SHP77 treated with DMSO at 0.1 percent for 48 hours (cell line): ENCODE data around the gene MTMR11.
"Not testable (repeated sequence)": the region's sequence is repeated elsewhere in the genome, so short reads cannot be mapped to it uniquely, and the experiment has no call there.

ENCODE experiments used
- DNase-seq: peaks from one replicate; lab custom pipeline; 2025; lab: John Stamatoyannopoulos, UW

Gene MTMR11, protein sequence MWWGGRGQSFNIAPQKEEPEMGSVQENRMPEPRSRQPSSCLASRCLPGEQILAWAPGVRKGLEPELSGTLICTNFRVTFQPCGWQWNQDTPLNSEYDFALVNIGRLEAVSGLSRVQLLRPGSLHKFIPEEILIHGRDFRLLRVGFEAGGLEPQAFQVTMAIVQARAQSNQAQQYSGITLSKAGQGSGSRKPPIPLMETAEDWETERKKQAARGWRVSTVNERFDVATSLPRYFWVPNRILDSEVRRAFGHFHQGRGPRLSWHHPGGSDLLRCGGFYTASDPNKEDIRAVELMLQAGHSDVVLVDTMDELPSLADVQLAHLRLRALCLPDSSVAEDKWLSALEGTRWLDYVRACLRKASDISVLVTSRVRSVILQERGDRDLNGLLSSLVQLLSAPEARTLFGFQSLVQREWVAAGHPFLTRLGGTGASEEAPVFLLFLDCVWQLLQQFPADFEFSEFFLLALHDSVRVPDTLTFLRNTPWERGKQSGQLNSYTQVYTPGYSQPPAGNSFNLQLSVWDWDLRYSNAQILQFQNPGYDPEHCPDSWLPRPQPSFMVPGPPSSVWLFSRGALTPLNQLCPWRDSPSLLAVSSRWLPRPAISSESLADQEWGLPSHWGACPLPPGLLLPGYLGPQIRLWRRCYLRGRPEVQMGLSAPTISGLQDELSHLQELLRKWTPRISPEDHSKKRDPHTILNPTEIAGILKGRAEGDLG

DNA sequence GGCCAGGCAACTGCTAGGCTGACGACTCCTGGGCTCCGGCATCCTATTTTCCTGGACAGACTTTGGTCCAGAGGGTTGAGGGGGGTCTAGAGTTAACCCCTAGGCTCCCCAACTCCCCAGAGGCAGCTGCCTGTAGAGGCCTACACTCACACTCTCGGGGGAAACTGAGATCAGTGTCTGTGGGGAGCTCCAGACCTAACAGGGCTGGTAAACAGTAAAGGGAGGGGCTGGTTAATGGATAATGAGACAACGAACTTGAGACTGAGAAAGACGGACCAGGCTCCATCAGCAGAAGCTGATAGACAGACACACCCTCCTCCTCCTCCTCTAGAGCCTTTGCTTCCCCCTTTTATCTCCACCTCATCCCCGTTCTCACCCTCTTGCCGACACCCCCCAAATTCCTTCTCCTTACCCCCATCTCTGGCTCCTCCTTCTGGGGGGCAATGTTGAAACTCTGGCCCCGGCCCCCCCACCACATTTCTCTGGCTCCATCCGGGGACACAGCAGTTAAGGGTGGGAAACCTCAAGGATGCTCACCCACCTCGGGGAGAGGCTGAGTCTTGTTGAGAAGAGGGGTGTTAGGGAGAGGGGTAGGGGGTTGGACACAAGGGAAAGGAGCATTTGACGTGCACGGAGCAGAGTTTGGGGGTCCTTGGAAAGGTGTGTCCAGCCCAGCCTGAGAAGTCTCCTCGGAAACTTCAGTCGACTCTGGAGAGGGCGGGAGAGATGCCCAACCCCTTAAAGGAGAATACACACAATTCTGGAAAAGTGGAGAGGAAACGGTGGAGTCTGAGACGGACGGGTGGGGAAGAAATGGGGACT, at the start of gene MTMR11:
MTMR11 (minus strand) TSS at position 710 of the 822 bp plus-strand sequence; CDS start at position 478, 232 bp downstream.
- DNase-seq: no peak

DNA sequence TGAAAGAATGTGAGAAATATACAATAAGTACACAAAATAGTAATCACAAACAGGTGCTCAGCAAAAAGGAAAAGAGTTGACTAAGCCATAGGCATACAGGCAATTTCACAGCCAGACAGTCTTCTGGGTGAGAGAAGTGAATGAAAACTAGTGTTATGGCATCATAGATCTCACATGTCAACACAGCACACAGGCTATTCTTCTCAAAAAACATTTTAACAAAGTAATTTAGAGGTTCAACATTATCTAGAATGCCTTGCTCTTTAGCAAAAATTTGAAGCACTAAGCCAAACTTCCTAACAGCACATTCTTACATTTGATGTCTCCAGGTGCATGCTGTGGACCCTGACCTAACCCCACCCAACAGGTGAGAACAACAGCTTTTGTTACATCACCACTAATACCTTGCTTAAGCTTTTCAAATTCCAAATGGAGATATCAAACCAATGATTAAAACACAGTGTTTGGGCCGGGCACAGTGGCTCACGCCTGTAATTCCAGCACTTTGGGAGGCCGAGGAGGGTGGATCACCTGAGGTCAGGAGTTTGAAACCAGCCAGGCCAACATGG, 43.4 kb upstream of the MTMR11 start:
- DNase-seq: no peak

DNA sequence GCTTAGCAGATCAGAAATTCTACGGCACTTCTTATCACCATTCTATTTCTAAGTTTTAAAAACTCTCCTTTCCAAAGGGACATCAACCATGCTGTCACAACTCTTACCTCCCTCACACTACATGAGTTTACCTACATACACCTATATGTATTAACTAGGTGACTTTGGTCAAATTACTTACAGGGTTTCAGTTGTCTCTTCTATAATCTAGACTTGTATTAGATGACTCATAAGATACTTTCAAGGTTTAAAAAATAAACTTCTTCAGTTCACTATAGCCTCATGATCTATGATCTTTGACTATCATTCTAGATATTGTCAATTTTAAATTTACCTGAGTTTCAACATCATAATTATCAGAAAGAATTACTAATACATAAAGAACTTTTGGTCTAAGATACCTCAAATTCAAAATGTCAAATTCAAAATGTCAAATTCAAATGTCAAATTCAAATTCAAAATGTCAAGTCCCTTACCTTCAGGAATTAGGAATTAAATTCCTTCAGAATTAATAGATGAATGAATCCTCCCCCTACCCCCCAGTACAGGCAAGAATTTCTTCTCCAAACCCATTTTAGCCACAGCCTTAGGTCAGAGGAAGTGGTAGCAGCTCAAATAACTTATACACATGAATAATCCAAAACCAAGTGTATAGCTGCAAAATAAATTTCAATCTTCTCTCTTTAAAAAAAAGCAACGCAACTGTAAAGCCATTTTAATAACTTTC, 42.7 kb upstream of the MTMR11 start:
- DNase-seq: no peak

DNA sequence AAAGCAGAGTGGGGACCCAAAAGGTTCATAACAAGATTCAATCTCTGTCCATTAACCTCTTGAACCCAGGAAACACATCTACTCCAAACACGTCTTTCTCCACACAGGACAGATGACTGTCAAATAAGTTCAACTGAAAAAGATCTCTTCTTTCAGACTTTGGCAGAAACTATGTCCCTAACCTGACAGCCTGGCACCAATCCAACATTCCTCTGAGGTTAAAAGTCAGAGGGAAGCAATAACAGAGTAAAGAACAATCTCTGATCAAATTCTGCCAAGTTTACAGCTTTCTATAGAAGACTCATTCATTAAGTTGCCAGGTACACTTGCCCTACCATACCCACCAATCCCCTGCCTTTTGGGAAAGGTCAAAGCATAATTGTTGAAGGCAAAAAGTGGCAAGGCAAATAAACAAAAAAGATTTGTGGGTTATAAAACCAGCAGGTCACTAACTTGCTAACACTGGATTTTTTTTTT, 41.9 kb upstream of the MTMR11 start:
- no peak for DNase-seq

DNA sequence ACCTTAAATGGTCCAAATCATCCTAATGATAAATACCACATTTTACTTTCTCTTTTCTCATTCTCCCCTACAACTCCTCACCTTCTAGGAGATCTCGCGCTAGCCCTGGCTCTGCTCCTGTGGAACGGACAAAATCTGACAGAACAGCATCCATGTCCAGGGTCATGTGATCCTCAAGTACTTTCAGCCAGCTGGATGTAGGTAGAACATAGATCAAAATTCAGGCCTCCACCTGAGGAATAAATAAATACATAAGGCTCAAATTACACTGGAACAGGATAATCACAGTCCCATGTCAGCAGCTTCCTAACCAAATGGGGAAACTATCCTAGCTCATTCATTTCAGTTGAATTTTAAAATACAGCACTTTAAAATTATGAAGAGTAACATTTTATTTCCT, 40.7 kb upstream of the MTMR11 start:
- peak; percentile 68 for DNase-seq

DNA sequence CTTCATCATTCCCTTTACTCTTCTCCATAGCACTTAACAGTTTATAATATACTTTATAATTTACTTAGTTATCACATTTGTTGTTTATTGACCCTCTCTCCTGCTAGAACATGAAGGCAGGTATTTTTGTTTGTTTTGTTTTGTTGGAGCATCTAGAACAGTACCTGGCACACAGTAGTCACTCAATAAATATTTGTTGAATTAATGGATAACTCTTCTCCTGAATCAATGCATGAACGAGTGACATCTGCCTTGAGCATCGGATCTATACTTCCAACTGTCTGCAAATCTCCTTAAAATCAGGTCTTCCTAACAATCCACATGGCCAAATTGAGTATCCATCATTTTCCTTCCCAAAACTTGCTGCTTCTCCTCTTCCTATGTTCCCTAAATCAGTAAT, 35.9 kb upstream of the MTMR11 start:
- no peak for DNase-seq

DNA sequence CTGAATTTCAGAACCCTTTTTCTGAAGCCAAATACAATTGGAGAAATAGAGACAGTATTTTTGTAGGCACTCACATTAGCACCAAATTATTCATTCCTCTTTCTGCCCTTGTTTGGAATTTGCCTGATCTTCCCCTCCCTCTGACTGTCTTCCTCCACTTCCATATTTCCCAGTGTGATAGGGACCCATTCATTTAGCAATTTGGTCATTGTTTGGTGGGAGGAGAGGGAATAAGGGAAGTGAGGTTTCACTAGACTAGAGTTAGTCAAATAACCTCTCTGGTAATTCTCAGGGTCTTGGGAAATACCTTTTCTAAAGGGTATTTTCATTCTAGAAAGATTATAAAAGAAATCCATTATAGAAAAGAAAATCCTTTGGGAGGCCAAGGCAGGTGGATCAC, 31.0 kb upstream of the MTMR11 start:
- DNase-seq: no peak

DNA sequence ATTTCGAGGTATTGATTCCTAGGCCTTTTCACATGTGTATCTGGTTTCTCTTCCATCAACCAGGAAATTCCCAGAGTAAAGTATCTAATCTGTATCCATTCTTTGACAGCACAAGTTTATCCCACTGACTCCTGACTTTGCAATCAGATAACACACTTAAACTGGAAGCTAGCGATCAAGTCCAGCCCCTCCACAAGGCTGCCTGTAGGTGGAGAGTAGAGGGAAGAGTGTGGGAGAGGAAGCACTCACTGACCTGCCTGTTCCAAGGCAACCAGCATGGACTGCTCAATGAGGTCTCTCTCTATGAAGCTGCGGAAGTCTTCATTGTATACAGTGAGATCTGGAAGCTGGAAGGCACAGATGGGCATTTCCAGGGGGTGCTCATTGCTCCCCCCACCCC, 30.4 kb upstream of the MTMR11 start:
- DNase-seq: no peak

DNA sequence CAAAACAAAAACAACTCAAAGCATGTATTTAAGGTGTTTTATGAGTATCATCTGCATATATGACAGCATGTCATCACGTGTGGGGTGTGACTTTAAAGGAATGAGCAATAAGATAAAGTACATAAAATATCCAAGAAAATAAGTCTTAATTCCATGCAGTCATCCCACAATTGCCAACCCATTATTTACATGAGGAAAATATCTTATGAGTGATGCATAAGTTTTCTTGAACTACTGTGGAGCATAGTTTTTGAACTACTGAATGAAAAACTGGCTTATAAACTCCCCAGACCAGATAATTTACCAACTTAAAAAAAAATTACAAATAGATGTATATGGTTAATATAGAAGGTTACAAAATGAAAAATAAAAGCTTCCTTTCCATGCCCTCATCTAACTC, 29.7 kb upstream of the MTMR11 start:
- no peak for DNase-seq

DNA sequence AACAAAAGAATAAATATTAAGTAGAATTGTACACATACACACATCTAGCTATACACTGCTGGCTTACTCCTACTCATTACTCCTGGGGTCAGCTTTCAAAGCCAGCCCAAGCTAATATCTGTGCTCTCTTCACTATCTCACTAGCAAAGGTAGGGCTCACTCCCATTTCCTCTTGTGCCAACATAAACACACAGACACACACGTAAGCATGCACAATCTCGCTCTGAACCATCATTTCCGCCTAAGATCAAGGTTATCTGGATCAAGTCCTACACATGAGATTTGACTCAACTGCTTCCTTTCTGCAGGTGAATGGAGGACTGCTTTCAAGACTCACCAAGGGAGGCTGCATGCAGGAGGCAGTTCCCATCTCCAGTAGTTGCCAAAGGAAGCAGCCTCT, 28.8 kb upstream of the MTMR11 start:
- DNase-seq: no peak

DNA sequence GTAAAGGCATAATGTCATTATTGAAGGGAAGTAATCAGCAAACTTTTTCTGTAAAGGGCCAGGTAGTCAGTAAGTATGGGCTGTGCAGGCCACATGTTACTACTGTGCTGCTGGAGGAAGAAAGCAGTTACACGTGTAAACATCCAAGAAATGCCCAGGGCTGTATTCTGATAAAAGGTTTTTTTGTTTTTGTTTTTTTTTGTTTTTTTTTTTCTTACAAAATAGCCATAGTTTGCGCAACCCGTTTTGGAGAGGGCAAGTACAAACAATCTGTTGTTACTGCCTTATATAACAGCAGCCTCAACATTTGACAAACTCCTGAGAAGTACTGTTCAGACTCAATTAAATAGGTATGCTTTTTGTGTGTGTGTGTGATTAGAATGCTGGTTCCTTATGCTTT, 26.7 kb upstream of the MTMR11 start:
- no peak for DNase-seq

DNA sequence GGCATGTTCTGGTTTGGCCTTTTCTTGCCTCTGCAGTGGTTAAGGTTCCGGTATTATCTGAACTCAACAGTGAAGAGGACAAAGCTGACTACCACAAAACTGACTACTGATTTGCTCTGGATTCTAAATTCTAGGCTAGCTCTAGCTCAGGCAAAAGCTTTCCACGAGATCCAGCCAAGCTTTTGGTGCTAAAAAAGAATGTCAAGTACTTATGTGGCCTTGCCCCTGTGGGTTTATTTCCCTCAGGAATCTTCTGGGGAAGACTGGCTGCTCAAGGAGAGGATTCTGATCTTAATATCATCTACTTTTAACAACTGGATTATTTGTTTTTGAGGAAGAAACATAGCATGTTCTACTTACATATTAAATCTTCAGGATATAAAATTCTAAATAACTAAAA, 26.1 kb upstream of the MTMR11 start:
- DNase-seq: no peak

DNA sequence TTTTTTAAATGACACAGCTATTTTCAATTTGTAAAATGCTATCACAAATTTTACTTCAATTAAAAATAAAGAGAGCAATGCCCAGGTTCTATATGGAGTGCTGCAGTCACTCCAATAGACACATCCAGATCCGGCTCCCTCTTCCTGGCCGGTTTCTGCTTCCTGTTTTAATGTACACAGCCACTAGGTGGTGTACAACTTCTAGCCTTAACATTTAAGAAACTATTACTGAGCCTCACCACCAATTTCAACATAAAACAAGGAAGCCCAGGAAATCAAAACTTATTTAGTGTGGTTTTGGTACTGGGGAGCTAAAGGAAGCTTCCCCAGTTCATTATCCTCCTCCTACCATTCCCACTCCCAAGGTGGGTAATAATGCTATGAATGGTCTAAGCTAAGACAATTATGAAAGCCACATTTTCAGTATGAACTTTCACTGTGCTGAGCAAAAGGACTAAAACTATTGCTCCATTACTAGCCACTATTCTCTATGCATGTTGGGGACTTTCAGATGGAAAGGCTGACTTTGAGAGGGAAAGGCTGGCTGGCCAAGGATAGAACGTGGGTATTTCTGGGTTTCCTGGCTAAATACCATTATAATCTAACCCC, 25.5 kb upstream of the MTMR11 start:
- DNase-seq: peak; percentile 74

DNA sequence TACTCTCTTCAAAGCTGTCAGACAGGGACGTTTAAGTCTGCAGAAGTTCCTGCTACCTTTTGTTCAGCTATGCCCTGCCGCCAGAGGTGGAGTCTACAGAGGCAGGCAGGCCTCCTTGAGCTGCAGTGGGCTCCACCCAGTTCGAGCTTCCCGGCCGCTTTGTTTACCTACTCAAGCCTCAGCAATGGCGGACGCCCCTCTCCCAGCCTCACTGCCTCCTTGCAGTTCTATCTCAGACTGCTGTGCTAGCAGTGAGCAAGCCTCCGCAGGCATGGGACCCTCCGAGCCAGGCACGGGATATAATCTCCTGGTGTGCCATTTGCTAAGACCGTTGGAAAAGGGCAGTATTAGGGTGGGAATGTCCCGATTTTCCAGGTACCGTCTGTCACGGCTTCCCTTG, 20.9 kb upstream of the MTMR11 start:
- DNase-seq: not testable (repeated sequence)

DNA sequence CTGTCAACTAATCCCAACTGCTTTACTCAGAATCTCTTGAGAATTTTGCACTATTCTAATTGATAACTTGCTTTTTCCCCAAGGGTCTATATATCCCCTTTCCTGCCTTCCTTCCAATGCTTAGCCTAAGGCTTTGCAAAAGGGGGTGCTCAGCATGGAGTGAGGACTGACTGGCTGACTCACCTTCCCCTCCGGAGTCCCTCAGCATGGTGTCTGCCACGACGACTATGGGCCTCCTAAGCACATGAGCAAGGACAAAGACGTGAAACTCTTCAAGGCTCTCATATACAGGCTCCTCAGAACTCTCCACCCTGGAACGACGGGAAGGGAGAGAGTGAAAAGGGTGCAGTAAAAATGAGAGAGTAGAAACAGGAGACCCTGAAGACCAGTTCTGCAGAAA, 13.2 kb upstream of the MTMR11 start:
- no peak for DNase-seq

DNA sequence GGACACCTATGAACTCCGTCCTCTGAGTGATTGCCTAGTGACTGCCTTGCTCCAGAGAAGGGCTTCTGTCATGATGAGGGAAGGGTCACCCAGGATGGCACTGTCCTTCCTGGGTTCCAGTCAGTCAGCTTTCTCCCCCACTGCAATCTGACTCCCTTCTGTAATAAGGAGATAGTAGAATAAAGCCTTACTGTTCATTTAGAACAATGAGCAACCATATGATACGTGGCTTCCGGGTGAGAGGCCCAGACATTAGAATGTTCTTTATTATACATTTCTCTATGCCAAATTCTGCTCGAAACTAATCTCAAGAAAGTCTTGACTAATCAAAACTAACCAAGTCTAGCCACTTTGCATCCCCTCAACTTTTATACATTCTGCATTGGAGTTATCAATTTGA, 8.5 kb upstream of the MTMR11 start:
- no peak for DNase-seq

DNA sequence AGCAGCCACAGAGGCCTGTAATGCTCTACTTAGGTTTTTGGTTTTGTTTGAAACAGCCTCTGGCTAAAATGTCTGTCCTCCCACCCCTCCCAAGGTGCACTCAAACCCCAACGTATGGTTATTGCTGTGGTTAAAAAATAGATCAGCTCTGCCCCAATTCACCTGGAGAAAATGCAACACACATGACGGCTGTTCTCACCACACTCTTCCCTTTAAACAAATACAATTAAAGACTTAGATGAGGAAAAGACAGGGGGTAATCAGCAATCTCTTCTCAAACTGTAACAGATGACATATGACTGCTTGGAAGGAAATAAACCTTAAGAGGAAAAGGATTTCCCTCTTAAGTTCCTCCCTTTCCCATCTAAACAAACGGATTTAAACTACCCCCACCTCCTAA, 6.2 kb upstream of the MTMR11 start:
- no peak for DNase-seq

DNA sequence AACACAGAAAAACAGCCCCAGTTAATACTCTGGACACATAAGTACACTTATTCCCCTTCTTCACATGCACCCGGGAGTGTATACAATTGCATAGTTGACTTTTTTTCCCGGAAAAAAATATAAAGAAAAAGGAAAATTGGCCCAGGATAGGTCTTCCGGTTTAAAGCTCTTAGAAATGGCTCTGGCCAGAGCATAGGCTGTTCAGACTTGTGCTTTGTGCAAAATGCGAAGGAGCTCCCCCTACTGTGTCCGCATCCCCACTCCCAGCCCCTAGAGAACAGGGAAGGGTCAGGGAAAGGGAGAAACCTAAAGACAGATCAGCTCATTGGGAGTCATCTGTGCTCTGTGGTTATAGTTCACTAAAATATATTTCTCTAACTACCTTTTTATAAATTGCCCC, 5.5 kb upstream of the MTMR11 start:
- DNase-seq: no peak

DNA sequence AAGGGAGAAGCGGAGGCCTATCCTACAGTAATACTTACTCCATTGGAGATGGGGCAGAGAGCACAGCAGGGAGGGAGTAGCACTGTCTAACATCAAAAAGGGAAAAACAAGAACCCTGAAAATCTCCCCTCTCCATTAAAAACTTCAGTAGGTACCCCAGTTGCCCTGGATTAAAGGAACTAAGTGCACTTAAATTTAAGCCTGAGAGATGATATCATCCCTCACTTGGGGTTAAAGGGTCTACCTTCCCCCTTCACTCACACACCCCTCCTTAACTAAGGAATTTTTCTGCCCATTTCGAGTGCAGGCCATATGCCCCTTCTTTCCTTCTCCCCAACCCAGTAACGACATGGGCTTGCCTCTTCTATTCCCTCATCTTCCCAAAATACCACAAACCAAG, 3.7 kb upstream of the MTMR11 start:
- DNase-seq: no peak

DNA sequence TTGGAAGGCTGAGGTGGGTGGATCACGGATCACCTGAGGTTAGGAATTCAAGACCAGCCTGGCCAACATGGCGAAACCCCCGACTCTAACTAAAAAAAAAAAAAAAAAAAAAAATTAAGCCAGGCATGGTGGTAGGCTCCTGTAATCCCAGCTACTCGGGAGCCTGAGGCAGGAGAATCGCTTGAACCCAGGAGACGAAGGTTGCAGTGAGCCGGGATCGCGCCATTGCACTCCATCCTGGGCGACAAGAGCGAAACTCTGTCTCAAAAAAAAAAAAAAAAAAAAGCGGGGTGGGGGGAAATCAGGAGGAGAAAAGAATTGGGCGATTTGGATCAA, 2.0 kb upstream of the MTMR11 start:
- not testable (repeated sequence) for DNase-seq

DNA sequence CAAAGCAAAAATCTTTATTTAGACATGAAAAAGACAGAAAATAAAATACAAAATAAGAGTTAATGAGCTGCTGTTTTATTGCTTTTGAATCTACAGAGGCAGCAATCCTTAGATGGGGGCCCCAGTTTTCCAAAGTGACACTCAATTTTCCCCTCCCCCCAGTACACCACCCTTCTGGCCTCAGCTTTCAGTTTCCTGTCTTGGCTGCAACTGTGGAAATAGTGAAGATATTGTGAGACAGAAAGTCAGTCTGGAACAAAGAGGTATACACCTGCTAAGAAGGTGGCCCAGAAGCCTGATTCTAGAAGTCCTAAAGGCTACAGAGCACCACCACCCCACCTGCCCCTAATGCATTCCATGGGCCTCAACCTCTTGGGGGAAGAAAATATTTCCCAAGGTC, 1.1 kb upstream of the MTMR11 start:
- DNase-seq: no peak
